HCT116 (cell line): ENCODE data around the gene IFIH1. TPM values are rescaled to one million over a fixed set of nuclear protein-coding genes. Genes with fewer than 3 reads are reported as not detected.

Source experiments
- ATAC-seq: fragments of 200-7000 bp; cut with Tn5 transposase; 2 replicates; pipeline ENCODE4 v1.9.1; 2020; ENCODE audit warnings: mild to moderate bottlenecking, moderate library complexity
- BruUV-seq: library from RNA; stranded (reverse); fragments of 400-500 nt; replicated peaks from 2 replicates; lab custom pipeline; 2021; lab: Mats Ljungman, UMichigan
- CTCF ChIA-PET: fragments of 300-600 bp; sonication (Branson Sonifier 250); formaldehyde crosslinking; loops from one replicate; lab custom pipeline; 2021; ENCODE audit warnings: antibody characterized with exemption; lab: Charles Lee
- POLR2A ChIA-PET: fragments of 300-600, 350-600 bp; sonication (Branson Sonifier 250); formaldehyde crosslinking; loops from one replicate; lab custom pipeline; 2021; ENCODE audit warnings: antibody characterized with exemption; lab: Charles Lee
- RAD21 ChIA-PET, 2 experiments: fragments of 300-600 bp; sonication (Branson Sonifier 250); formaldehyde crosslinking; loops; one replicate each; lab custom pipeline; 2023; ENCODE audit warnings: low total read pairs in 2 of 2; ENCODE audit not compliant: uncharacterized antibody in 2 of 2, unreplicated experiment in 2 of 2, low non-redundant PET in 1 of 2; lab: Charles Lee
- DNase-seq: peaks from one replicate; pipeline ENCODE4 v3.0.0-alpha.2; 2010; ENCODE audit warnings: low read depth, low spot score
- H2AFZ ChIP-seq: fragments of 200-600 bp; shearing (Covaris generic), sonication (generic); 2 replicates; pipeline ENCODE4 v1.6.1; 2017; ENCODE audit warnings: low read depth, mixed run types, mixed read lengths, antibody characterized with exemption, low read length; ENCODE audit not compliant: poor library complexity, severe bottlenecking
- H3K27ac ChIP-seq: 2 replicates; pipeline ENCODE4 v1.5.1; 2012; ENCODE audit warnings: low read depth, low read length
- H3K27me3 ChIP-seq: fragments of 200-600 bp; sonication (generic); 2 replicates; pipeline ENCODE4 v1.6.1; 2016; ENCODE audit warnings: mixed run types, low read length, mixed read lengths; ENCODE audit not compliant: insufficient read depth
- H3K36me3 ChIP-seq, 2 experiments: fragments of 200-500 bp in 1 of 2; fragments of 200-600 bp in 1 of 2; sonication (Bioruptor generic) in 1 of 2; sonication (generic) in 1 of 2; 2 replicates each; pipeline versions ENCODE4 v1.5.1 to v1.6.1; 2014 to 2016; ENCODE audit warnings: low read length in 2 of 2, inconsistent platforms in 1 of 2, mixed read lengths in 1 of 2, mixed run types in 1 of 2; ENCODE audit not compliant: insufficient read depth in 2 of 2, control insufficient read depth in 1 of 2
- H3K4me1 ChIP-seq, 2 experiments: fragments of 200-600 bp in 1 of 2; sonication (generic) in 1 of 2; 2 replicates each; pipeline versions ENCODE4 v1.5.1 to v1.6.1; 2012 to 2017; ENCODE audit warnings: low read length in 2 of 2, inconsistent platforms in 1 of 2, mild to moderate bottlenecking in 1 of 2, mixed read lengths in 1 of 2, mixed run types in 1 of 2, moderate library complexity in 1 of 2; ENCODE audit not compliant: insufficient read depth in 2 of 2, control insufficient read depth in 1 of 2
- H3K4me2 ChIP-seq: fragments of 200-600 bp; sonication (generic); 2 replicates; pipeline ENCODE4 v1.6.1; 2017; ENCODE audit warnings: mixed run types, low read length, mixed read lengths
- H3K4me3 ChIP-seq, 2 experiments: fragments of 200-600 bp in 1 of 2; sonication (generic) in 1 of 2; replicated peaks in 1 of 2; 2 replicates each; pipeline ENCODE4 v1.5.1; 2011 to 2016; ENCODE audit warnings: low read length in 2 of 2, control low read depth in 1 of 2, low read depth in 1 of 2, mild to moderate bottlenecking in 1 of 2, mixed read lengths in 1 of 2, mixed run types in 1 of 2
- H3K79me2 ChIP-seq: fragments of 200-600 bp; sonication (generic); 2 replicates; pipeline ENCODE4 v1.6.1; 2017; ENCODE audit warnings: mild to moderate bottlenecking, mixed run types, low read length, moderate library complexity, mixed read lengths; ENCODE audit not compliant: insufficient read depth
- H3K9ac ChIP-seq: fragments of 200-600 bp; sonication (generic); 2 replicates; pipeline ENCODE4 v1.6.1; 2016; ENCODE audit warnings: low read length, mixed read lengths
- H3K9me2 ChIP-seq: fragments of 200-600 bp; sonication (generic), shearing (Covaris generic); 2 replicates; pipeline ENCODE4 v1.6.1; 2017; ENCODE audit warnings: mixed run types, mild to moderate bottlenecking, moderate library complexity; ENCODE audit not compliant: insufficient read depth
- H3K9me3 ChIP-seq, 2 experiments: fragments of 200-500 bp in 1 of 2; fragments of 200-600 bp in 1 of 2; sonication (Bioruptor generic) in 1 of 2; sonication (generic) in 1 of 2; 2 replicates each; pipeline ENCODE4 v1.6.1; 2014 to 2017; ENCODE audit warnings: low read length in 2 of 2, mixed read lengths in 2 of 2, inconsistent platforms in 1 of 2, low read depth in 1 of 2, mild to moderate bottlenecking in 1 of 2, mixed run types in 1 of 2, moderate library complexity in 1 of 2; ENCODE audit not compliant: control insufficient read depth in 1 of 2, insufficient read depth in 1 of 2
- H4K20me1 ChIP-seq: fragments of 200-600 bp; sonication (generic), shearing (Covaris generic); 2 replicates; pipeline ENCODE4 v1.6.1; 2017; ENCODE audit warnings: mixed run types, mild to moderate bottlenecking, moderate library complexity; ENCODE audit not compliant: insufficient read depth
- CBX3 ChIP-seq: IDR thresholded peaks from 2 replicates; pipeline ENCODE4 v1.6.1; 2012; ENCODE audit warnings: low read depth
- CEBPB ChIP-seq: IDR thresholded peaks from 2 replicates; pipeline ENCODE4 v1.6.1; 2012; ENCODE audit warnings: low read depth
- EGR1 ChIP-seq: IDR thresholded peaks from 2 replicates; pipeline ENCODE4 v1.6.1; 2012; ENCODE audit warnings: low read depth
- EZH2 ChIP-seq: fragments of 200-600 bp; sonication (generic); IDR thresholded peaks from 2 replicates; pipeline ENCODE4 v1.6.1; 2017; ENCODE audit warnings: antibody characterized with exemption, mixed run types
- EZH2phosphoT487 ChIP-seq: fragments of 200-600 bp; IDR thresholded peaks from 2 replicates; pipeline ENCODE4 v1.6.1; 2018; ENCODE audit warnings: antibody characterized with exemption, borderline replicate concordance
- POLR2A ChIP-seq: IDR thresholded peaks from 2 replicates; pipeline ENCODE4 v1.7.0; 2011; ENCODE audit warnings: borderline replicate concordance; ENCODE audit not compliant: insufficient read depth, insufficient read length; ENCODE audit errors: extremely low read depth
- POLR2AphosphoS5 ChIP-seq: IDR thresholded peaks from 2 replicates; pipeline ENCODE4 v1.6.1; 2011; ENCODE audit warnings: mild to moderate bottlenecking, low read depth, low read length, moderate library complexity
- SIN3A ChIP-seq: IDR thresholded peaks from 2 replicates; pipeline ENCODE4 v1.6.1; 2012; ENCODE audit warnings: low read depth
- SP1 ChIP-seq: IDR thresholded peaks from 2 replicates; pipeline ENCODE4 v1.6.1; 2012; ENCODE audit warnings: low read depth
- TCF7L2 ChIP-seq: IDR thresholded peaks from 2 replicates; pipeline ENCODE4 v1.7.0; 2011; ENCODE audit warnings: borderline replicate concordance, inconsistent platforms; ENCODE audit not compliant: insufficient read depth, insufficient read length; ENCODE audit errors: extremely low read depth
- intact Hi-C: fragments of 100-400 bp; cut with micrococcal nuclease; formaldehyde crosslinking; loops from 2 replicates; pipeline ENCODE4 v1.10.0; 2022
- total RNA-seq: library from RNA; stranded (reverse); gene quantifications from one replicate; pipeline ENCODE4 v1.2.1, GENCODE V29; 2021; ENCODE audit not compliant: unreplicated experiment
- TF ChIP-seq, protein P1 (sequence below): IDR thresholded peaks from 2 replicates; pipeline ENCODE4 v1.6.1; 2011; ENCODE audit warnings: mild to moderate bottlenecking, low read length, moderate library complexity; ENCODE audit not compliant: insufficient replicate concordance; ENCODE audit errors: extremely low read depth
- TF ChIP-seq, protein P2 (sequence below): IDR thresholded peaks from 2 replicates; pipeline ENCODE4 v1.6.1; 2012

The IFIH1 gene
- total RNA-seq, 1 experiment from 2014 or later: 7.0 TPM

DNA sequence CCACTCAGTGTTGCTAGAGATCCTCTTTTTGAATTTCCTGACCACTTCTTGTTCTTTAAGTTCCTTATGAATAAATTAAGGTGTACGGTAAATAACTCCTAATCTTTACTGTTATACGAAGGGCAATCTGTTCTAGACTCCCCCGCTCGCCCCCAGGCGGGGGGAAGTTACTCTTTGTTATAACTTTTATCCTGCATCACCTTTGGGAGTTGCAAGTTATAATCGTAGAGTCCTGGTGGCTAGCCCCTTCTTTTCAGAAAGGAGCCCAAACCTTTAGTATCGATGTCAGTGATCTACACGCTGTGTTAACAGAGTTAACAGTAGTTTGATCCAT is 26.1 kb upstream of the IFIH1 start:
- no peak for DNase-seq
- TF ChIP-seq SP1 (no peak), EGR1 (0 out of 2 replicates have a peak, but pooled peaks have one; percentile 5)
- Histone ChIP-seq H3K9me3 (no peaks in the 10 kb centered on the region), H4K20me1 (no peaks in the 10 kb centered on the region; the same call in 1 of the 2 replicates), H3K27me3 (no peaks in the 10 kb centered on the region), H3K4me1 (peaks cover 3 to 13% of the 10 kb centered on the region in 2 experiments; a peak in 3 of 4 replicates), H3K4me3 (peak overlapping the region; percentile 83 to 84), H2AFZ (peak overlapping the region; percentile 76), H3K9ac (peak overlapping the region; percentile 70), H3K4me2 (peak overlapping the region; percentile 92), H3K27ac (peak overlapping the region; percentile 77), H3K9me2 (no peaks in the 10 kb centered on the region; the same call in 1 of the 2 replicates), H3K79me2 (peaks cover 9% of the 10 kb centered on the region), H3K36me3 (0 out of 4 replicates have a peak, but pooled peaks cover 0 to 2% of the 10 kb centered on the region in 2 experiments)
- POLR2A ChIA-PET: no interaction called here
- TSS peak; percentile 73 for BruUV-seq
- RAD21 ChIA-PET: no interaction called here
- ATAC-seq: no peak
- intact Hi-C loops: no loop called here
- CTCF ChIA-PET: interaction anchor here (2.1 kb wide), 1 partner anchor 10 kb away, joined by 7 read pairs; no protein-coding TSS in a partner anchor

DNA sequence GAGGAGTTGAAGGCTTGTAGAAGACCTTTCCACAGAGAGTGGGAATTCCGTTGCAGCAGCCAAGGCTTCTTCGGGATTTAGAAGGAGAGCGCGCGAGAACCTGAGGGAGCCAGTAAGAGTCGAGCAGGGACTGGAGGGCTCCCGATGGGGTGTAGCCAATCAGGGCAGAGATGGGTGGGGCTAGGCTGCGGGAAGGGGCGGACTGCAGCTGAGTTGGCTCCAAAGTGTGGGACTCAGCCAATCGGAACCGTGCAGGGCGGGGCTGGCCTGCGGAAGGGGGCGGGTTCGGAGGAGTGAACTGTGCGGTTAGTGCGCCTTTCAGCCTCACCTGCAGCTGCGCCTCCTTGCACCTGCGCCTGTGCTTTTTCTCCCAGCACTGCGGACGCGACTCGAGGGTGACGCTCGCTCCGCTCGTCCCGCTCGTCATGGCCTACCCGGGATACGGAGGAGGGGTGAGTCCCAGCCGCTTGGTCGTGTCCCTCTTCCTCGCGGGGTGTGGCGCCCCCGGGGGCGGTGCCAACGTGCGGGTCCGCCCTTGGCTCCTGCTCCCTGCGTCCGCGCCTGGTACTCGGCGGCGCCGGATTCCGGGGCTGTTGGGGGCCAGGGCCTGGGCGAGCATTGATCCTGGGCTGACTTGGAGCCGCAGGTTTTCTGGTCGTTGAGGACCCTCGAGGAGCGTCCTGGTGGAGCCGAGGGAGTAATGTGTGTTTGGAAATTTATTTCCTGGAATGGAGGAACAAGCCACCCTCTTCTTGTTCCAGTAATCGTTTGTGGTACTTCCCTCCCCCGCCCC is 25.5 kb upstream of the IFIH1 start, which contains the start of gene GCA:
TSS of gene GCA (plus strand) at position 309 of the 793 bp plus-strand sequence. CDS start at position 426, 117 bp downstream.
- H3K9me2 ChIP-seq: no peaks in the 10 kb centered on the region; the same call in 1 of the 2 replicates
- H3K4me1 ChIP-seq: peaks cover 3 to 13% of the 10 kb centered on the region in 2 experiments; a peak in 3 of 4 replicates
- no peaks in the 10 kb centered on the region; the same call in 1 of the 2 replicates for H4K20me1 ChIP-seq
- peak; percentile 99 for ATAC-seq
- peak within 1 kb of the TSS; percentile 77 for H3K27ac ChIP-seq
- H3K9ac ChIP-seq: peak within 1 kb of the TSS; percentile 70
- H3K4me2 ChIP-seq: peak within 1 kb of the TSS; percentile 92
- H3K36me3 ChIP-seq: 0 out of 4 replicates have a peak, but pooled peaks cover 0 to 2% of the 10 kb centered on the region in 2 experiments
- TF ChIP-seq, protein P1, sequence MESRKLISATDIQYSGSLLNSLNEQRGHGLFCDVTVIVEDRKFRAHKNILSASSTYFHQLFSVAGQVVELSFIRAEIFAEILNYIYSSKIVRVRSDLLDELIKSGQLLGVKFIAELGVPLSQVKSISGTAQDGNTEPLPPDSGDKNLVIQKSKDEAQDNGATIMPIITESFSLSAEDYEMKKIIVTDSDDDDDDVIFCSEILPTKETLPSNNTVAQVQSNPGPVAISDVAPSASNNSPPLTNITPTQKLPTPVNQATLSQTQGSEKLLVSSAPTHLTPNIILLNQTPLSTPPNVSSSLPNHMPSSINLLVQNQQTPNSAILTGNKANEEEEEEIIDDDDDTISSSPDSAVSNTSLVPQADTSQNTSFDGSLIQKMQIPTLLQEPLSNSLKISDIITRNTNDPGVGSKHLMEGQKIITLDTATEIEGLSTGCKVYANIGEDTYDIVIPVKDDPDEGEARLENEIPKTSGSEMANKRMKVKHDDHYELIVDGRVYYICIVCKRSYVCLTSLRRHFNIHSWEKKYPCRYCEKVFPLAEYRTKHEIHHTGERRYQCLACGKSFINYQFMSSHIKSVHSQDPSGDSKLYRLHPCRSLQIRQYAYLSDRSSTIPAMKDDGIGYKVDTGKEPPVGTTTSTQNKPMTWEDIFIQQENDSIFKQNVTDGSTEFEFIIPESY: peak; percentile 86
- TF ChIP-seq EGR1 (peak; percentile 40; the same call in 1 of the 2 replicates), POLR2A (peak; percentile 31), CEBPB (no peak), CBX3 (no peak; the same call in 1 of the 2 replicates), POLR2AphosphoS5 (peak; percentile 86), TCF7L2 (no peak), EZH2phosphoT487 (no peak), SIN3A (peak; percentile 76; the same call in 1 of the 2 replicates), EZH2 (no peak)
- TF ChIP-seq, protein P2, sequence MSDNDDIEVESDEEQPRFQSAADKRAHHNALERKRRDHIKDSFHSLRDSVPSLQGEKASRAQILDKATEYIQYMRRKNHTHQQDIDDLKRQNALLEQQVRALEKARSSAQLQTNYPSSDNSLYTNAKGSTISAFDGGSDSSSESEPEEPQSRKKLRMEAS: peak; percentile 59; the same call in 1 of the 2 replicates
- intact Hi-C loops: no loop called here
- H3K27me3 ChIP-seq: no peaks in the 10 kb centered on the region
- peaks cover 9% of the 10 kb centered on the region for H3K79me2 ChIP-seq
- BruUV-seq: no TSS peak
- peak within 1 kb of the TSS; percentile 83 to 84 for H3K4me3 ChIP-seq
- no peaks in the 10 kb centered on the region for H3K9me3 ChIP-seq
- POLR2A ChIA-PET: interaction anchor here (1.5 kb wide), 1 partner anchor 25 kb away, joined by 3 read pairs; no protein-coding TSS in a partner anchor
- peak; percentile 93 for DNase-seq
- RAD21 ChIA-PET: no interaction called here
- CTCF ChIA-PET: interaction anchor here (2.1 kb wide), 1 partner anchor 10 kb away, joined by 7 read pairs; no protein-coding TSS in a partner anchor
- H2AFZ ChIP-seq: peak within 1 kb of the TSS; percentile 94
